Karpas-422 (cell line): Measurements from ENCODE around the gene TAAR8. TPM values are rescaled to one million over a fixed set of nuclear protein-coding genes. Genes with fewer than 3 reads are reported as not detected.
A peak's percentile ranks its signal among the peaks of the same experiment; 100 is the strongest.

Experiments used
- DNase-seq: peaks from one replicate; pipeline ENCODE4 v3.0.0-alpha.2; 2015
- H2AFZ ChIP-seq: fragments of 200-600 bp; sonication (generic); 2 replicates; pipeline ENCODE4 v1.6.1; 2014; ENCODE audit warnings: antibody characterized with exemption, low read length, mixed read lengths
- H3K27ac ChIP-seq: fragments of 200-600 bp; sonication (generic); 2 replicates; pipeline ENCODE4 v1.5.1; 2014; ENCODE audit warnings: mild to moderate bottlenecking, low read length, moderate library complexity
- H3K27me3 ChIP-seq: fragments of 200-600 bp; sonication (generic); 2 replicates; pipeline ENCODE4 v1.6.1; 2014; ENCODE audit warnings: low read length, mixed read lengths
- H3K36me3 ChIP-seq: fragments of 200-600 bp; sonication (generic); 2 replicates; pipeline ENCODE4 v1.6.1; 2014; ENCODE audit warnings: low read length, mixed read lengths; ENCODE audit not compliant: insufficient read depth
- H3K4me1 ChIP-seq: fragments of 200-600 bp; sonication (generic); 2 replicates; pipeline ENCODE4 v1.6.1; 2014; ENCODE audit warnings: mild to moderate bottlenecking, low read length, mixed read lengths
- H3K4me2 ChIP-seq: fragments of 200-600 bp; sonication (generic); 2 replicates; pipeline ENCODE4 v1.6.1; 2014; ENCODE audit warnings: low read length, low read depth, mild to moderate bottlenecking; ENCODE audit not compliant: poor library complexity, severe bottlenecking
- H3K4me3 ChIP-seq: fragments of 200-600 bp; sonication (generic); 2 replicates; pipeline ENCODE4 v1.5.1; 2014; ENCODE audit warnings: mild to moderate bottlenecking, antibody characterized with exemption, low read length, mixed read lengths
- H3K79me2 ChIP-seq: fragments of 200-600 bp; sonication (generic); 2 replicates; pipeline ENCODE4 v1.6.1; 2014; ENCODE audit warnings: mild to moderate bottlenecking, low read length, mixed read lengths
- H3K9ac ChIP-seq: fragments of 200-600 bp; sonication (generic); 2 replicates; pipeline ENCODE4 v1.6.0; 2014; ENCODE audit warnings: low read length
- H3K9me2 ChIP-seq: fragments of 200-600 bp; sonication (generic), shearing (Covaris generic); replicated peaks from 2 replicates; pipeline ENCODE4 v1.6.0; 2014; ENCODE audit warnings: mild to moderate bottlenecking, low read length, moderate library complexity; ENCODE audit not compliant: insufficient read depth
- H3K9me3 ChIP-seq: fragments of 300-700, 200-600 bp; sonication (generic); 2 replicates; pipeline ENCODE4 v1.6.1; 2014; ENCODE audit warnings: low read length, mixed read lengths
- H4K20me1 ChIP-seq: fragments of 200-600 bp; sonication (generic); 2 replicates; pipeline ENCODE4 v1.6.1; 2014; ENCODE audit warnings: mild to moderate bottlenecking, antibody characterized with exemption, low read length, low read depth; ENCODE audit not compliant: insufficient read depth
- total RNA-seq: library from RNA; depleted of rRNA; stranded (reverse); fragments of >200 nt; shearing (Covaris generic); gene quantifications from 2 replicates; pipeline ENCODE4 v1.2.3, GENCODE V29; 2014; ENCODE audit warnings: low replicate concordance; rRNA removed

TAAR8 gene
- total RNA-seq, result not detected in 2 replicates

DNA sequence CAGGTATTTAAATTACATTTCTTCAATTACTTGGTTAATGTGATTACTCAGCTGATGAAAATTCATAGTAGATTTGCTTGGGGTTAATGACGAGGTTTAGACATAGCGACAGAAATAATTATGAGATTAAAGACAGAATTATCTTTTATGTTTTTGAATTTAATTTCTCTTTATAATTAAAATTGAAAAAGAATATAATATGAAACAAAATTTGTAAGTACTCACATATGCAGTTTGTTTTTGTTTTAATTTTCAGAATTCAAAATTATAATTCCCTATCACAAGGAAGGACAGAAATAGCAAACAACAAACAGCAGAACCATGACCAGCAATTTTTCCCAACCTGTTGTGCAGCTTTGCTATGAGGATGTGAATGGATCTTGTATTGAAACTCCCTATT, at the start of gene TAAR8:
TSS of gene TAAR8 (plus strand) at position 301 of the 400 bp plus-strand sequence. CDS start at position 322, 21 bp downstream.
- H3K9ac ChIP-seq, result no peak within 1 kb of the TSS
- H3K79me2 ChIP-seq, result no peaks in the 10 kb centered on the region
- no peaks in the 10 kb centered on the region for H3K27me3 ChIP-seq
- H3K9me3 ChIP-seq, result no peaks in the 10 kb centered on the region
- no peak within 1 kb of the TSS for H3K4me3 ChIP-seq
- H3K9me2 ChIP-seq, result no peaks in the 10 kb centered on the region
- DNase-seq, result no peak
- no peak within 1 kb of the TSS for H2AFZ ChIP-seq
- H3K36me3 ChIP-seq, result no peaks in the 10 kb centered on the region
- no peaks in the 10 kb centered on the region for H4K20me1 ChIP-seq
- no peak within 1 kb of the TSS for H3K27ac ChIP-seq
- H3K4me2 ChIP-seq, result no peak within 1 kb of the TSS
- H3K4me1 ChIP-seq, result no peaks in the 10 kb centered on the region

DNA sequence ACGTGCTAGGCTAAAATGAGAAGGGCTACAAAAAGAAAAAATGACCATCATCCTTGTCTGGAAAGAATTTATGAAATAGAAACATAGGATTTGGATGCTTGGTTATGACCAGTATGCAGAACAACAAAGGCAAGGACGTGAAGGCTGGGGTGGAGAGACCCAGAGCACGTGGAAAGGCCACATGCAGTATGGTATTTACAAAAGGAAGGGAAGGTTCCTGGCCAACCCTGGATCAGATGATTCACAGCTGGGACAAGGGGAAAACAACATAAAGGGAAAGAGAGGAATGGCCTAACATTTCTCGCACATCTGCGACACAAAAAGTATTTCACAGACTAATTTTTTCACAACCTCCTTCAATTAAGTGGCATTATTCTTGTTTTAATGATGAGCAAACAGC, 47.7 kb upstream of the TAAR8 start:
- H4K20me1 ChIP-seq, result no peaks in the 10 kb centered on the region
- no peak overlapping the region for H3K9ac ChIP-seq

GRCh38 chr6:132505158-132505557, 47.3 kb upstream of the TAAR8 start:
- H2AFZ ChIP-seq, result no peak overlapping the region
- no peak overlapping the region for H3K4me3 ChIP-seq
- H3K27me3 ChIP-seq, result no peaks in the 10 kb centered on the region
- no peaks in the 10 kb centered on the region for H3K9me2 ChIP-seq
- H3K9ac ChIP-seq, result 0 out of 2 replicates have a peak overlapping the region, but pooled peaks have one; percentile 18
- H3K4me1 ChIP-seq, result peaks cover 90% of the 10 kb centered on the region
- H3K27ac ChIP-seq, result peak overlapping the region; percentile 76
- H3K4me2 ChIP-seq, result peak overlapping the region; percentile 42
- peaks cover 60% of the 10 kb centered on the region for H3K36me3 ChIP-seq
- H3K9me3 ChIP-seq, result no peaks in the 10 kb centered on the region
- no peak for DNase-seq
- H3K79me2 ChIP-seq, result peaks cover 90% of the 10 kb centered on the region
- H4K20me1 ChIP-seq, result no peaks in the 10 kb centered on the region

More for the DNA sequence above, 47.7 kb upstream of the TAAR8 start:
- Histone ChIP-seq H3K4me2 (peak overlapping the region; percentile 42), H3K4me1 (peaks cover 90% of the 10 kb centered on the region), H2AFZ (no peak overlapping the region), H3K79me2 (peaks cover 90% of the 10 kb centered on the region), H3K36me3 (peaks cover 56% of the 10 kb centered on the region), H3K4me3 (no peak overlapping the region), H3K27me3 (no peaks in the 10 kb centered on the region), H3K9me3 (no peaks in the 10 kb centered on the region), H3K9me2 (no peaks in the 10 kb centered on the region), H3K27ac (peak overlapping the region; percentile 76)
- no peak for DNase-seq

GRCh38 chr6:132506461-132506860, 46.0 kb upstream of the TAAR8 start:
- peaks cover 53% of the 10 kb centered on the region for H3K36me3 ChIP-seq

GRCh38 chr6:132506869-132507808, 45.3 kb upstream of the TAAR8 start:
- Histone ChIP-seq H2AFZ (no peak overlapping the region), H3K9ac (no peak overlapping the region), H3K4me2 (peak overlapping the region; percentile 42), H4K20me1 (no peaks in the 10 kb centered on the region), H3K79me2 (peaks cover 94% of the 10 kb centered on the region), H3K36me3 (peaks cover 46% of the 10 kb centered on the region), H3K4me3 (no peak overlapping the region), H3K27ac (peak overlapping the region; percentile 76), H3K4me1 (peaks cover 87% of the 10 kb centered on the region), H3K27me3 (no peaks in the 10 kb centered on the region), H3K9me2 (no peaks in the 10 kb centered on the region), H3K9me3 (no peaks in the 10 kb centered on the region)
- DNase-seq, result no peak

More at GRCh38 chr6:132506461-132506860, 46.0 kb upstream of the TAAR8 start:
- Histone ChIP-seq H3K9ac (0 out of 2 replicates have a peak overlapping the region, but pooled peaks have one; percentile 7), H3K4me3 (no peak overlapping the region), H3K9me3 (no peaks in the 10 kb centered on the region), H3K4me2 (peak overlapping the region; percentile 42), H3K27me3 (no peaks in the 10 kb centered on the region), H3K4me1 (peaks cover 90% of the 10 kb centered on the region), H3K27ac (peak overlapping the region; percentile 76), H2AFZ (no peak overlapping the region), H3K79me2 (peaks cover 94% of the 10 kb centered on the region), H3K9me2 (no peaks in the 10 kb centered on the region), H4K20me1 (no peaks in the 10 kb centered on the region)
- DNase-seq, result peak; percentile 56

- H3K4me3 ChIP-seq, result peak overlapping the region; percentile 69
- H3K36me3 ChIP-seq, result peaks cover 30% of the 10 kb centered on the region
- H3K4me1 ChIP-seq, result peaks cover 63% of the 10 kb centered on the region
These were observed 41.2 kb upstream of the TAAR8 start for GRCh38 chr6:132511210-132511830.

DNA sequence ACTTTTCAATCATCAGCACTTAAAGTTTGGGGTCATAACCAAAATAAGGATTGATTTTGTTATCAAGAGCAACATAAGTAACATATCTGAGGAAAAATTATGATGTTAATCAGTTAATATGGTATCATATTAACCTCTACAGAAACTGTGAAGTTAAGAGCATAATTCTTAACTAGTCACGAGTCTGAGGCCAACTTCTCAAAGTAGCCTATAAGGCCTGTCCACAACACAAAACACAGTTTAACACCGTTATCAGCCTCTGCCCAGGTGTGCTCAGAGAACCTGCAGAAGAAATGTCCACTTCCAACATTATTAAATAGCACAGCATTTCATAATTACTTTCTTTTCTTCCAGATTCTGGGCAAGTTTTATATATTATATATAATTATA, 40.6 kb upstream of the TAAR8 start:
- peak; percentile 70 for DNase-seq
- no peaks in the 10 kb centered on the region for H3K9me3 ChIP-seq
- H3K79me2 ChIP-seq, result peaks cover 57% of the 10 kb centered on the region
- H3K4me3 ChIP-seq, result peak overlapping the region; percentile 69
- no peaks in the 10 kb centered on the region for H3K9me2 ChIP-seq
- peaks cover 30% of the 10 kb centered on the region for H3K36me3 ChIP-seq
- H4K20me1 ChIP-seq, result no peaks in the 10 kb centered on the region
- peaks cover 58% of the 10 kb centered on the region for H3K4me1 ChIP-seq
- no peak overlapping the region for H2AFZ ChIP-seq
- H3K9ac ChIP-seq, result peak overlapping the region; percentile 79
- peak overlapping the region; percentile 94 for H3K4me2 ChIP-seq
- H3K27ac ChIP-seq, result peak overlapping the region; percentile 90
- H3K27me3 ChIP-seq, result no peaks in the 10 kb centered on the region

More at GRCh38 chr6:132511210-132511830, 41.2 kb upstream of the TAAR8 start:
- DNase-seq, result peak; percentile 55
- Histone ChIP-seq H3K9me3 (no peaks in the 10 kb centered on the region), H4K20me1 (no peaks in the 10 kb centered on the region), H3K9me2 (no peaks in the 10 kb centered on the region), H3K27ac (peak overlapping the region; percentile 90), H3K9ac (peak overlapping the region; percentile 79), H3K4me2 (peak overlapping the region; percentile 94), H2AFZ (no peak overlapping the region), H3K27me3 (no peaks in the 10 kb centered on the region), H3K79me2 (peaks cover 62% of the 10 kb centered on the region)

- H3K27me3 ChIP-seq, result no peaks in the 10 kb centered on the region
- no peaks in the 10 kb centered on the region for H3K9me2 ChIP-seq
- H3K9me3 ChIP-seq, result no peaks in the 10 kb centered on the region
- peak overlapping the region; percentile 90 for H3K27ac ChIP-seq
- H3K9ac ChIP-seq, result peak overlapping the region; percentile 79
- H3K4me2 ChIP-seq, result peak overlapping the region; percentile 94
- H3K4me3 ChIP-seq, result peak overlapping the region; percentile 69
- H3K4me1 ChIP-seq, result peaks cover 54% of the 10 kb centered on the region
- peaks cover 53% of the 10 kb centered on the region for H3K79me2 ChIP-seq
- no peak overlapping the region for H2AFZ ChIP-seq
- no peaks in the 10 kb centered on the region for H4K20me1 ChIP-seq
- DNase-seq, result no peak
- peaks cover 28% of the 10 kb centered on the region for H3K36me3 ChIP-seq
These were observed 40.2 kb upstream of the TAAR8 start for GRCh38 chr6:132512342-132512637.
